ENCODE data around the gene ANKRD12.

ANKRD12 gene

GRCh38 chr18:9196568-9196967 lies 60.0 kb downstream of the ANKRD12 start:
- in situ Hi-C loops (cut with MboI; ENCODE audit: low sequenced_read_pairs, unreplicated experiment) = no loop called here
- DNase-seq (ENCODE audit: low spot score) = no peak
- no peak for TF ChIP-seq CTCF (IDR thresholded peaks at IDR 0.05; ENCODE audit: borderline replicate concordance, control extremely low read depth, extremely low read depth, insufficient read depth, missing control alignments)

GRCh38 chr18:9199681-9200080 lies 63.1 kb downstream of the ANKRD12 start:
- no peak for TF ChIP-seq CTCF (IDR thresholded peaks at IDR 0.05; ENCODE audit: borderline replicate concordance, control extremely low read depth, extremely low read depth, insufficient read depth, missing control alignments)
- DNase-seq (ENCODE audit: low spot score) = no peak
- in situ Hi-C loops (cut with MboI; ENCODE audit: low sequenced_read_pairs, unreplicated experiment) = no loop called here

GRCh38 chr18:9201224-9201623 lies 64.6 kb downstream of the ANKRD12 start:
- TF ChIP-seq CTCF (IDR thresholded peaks at IDR 0.05; ENCODE audit: borderline replicate concordance, control extremely low read depth, extremely low read depth, insufficient read depth, missing control alignments) = no peak
- in situ Hi-C loops (cut with MboI; ENCODE audit: low sequenced_read_pairs, unreplicated experiment) = no loop called here
- no peak for DNase-seq (ENCODE audit: low spot score)

- no peak for TF ChIP-seq CTCF (IDR thresholded peaks at IDR 0.05; ENCODE audit: borderline replicate concordance, control extremely low read depth, extremely low read depth, insufficient read depth, missing control alignments)
- in situ Hi-C loops (cut with MboI; ENCODE audit: low sequenced_read_pairs, unreplicated experiment) = no loop called here
- DNase-seq (ENCODE audit: low spot score) = no peak
Observed at GRCh38 chr18:9204659-9205058, 68.1 kb downstream of the ANKRD12 start.

- DNase-seq (ENCODE audit: low spot score) = no peak
- in situ Hi-C loops (cut with MboI; ENCODE audit: low sequenced_read_pairs, unreplicated experiment) = no loop called here
- TF ChIP-seq CTCF (IDR thresholded peaks at IDR 0.05; ENCODE audit: borderline replicate concordance, control extremely low read depth, extremely low read depth, insufficient read depth, missing control alignments) = no peak
Observed at GRCh38 chr18:9206421-9206820, 69.8 kb downstream of the ANKRD12 start.

GRCh38 chr18:9209279-9209678 lies 72.7 kb downstream of the ANKRD12 start:
- in situ Hi-C loops (cut with MboI; ENCODE audit: low sequenced_read_pairs, unreplicated experiment) = no loop called here

More at GRCh38 chr18:9209279-9209678, 72.7 kb downstream of the ANKRD12 start:
- no peak for DNase-seq (ENCODE audit: low spot score)
- TF ChIP-seq CTCF (IDR thresholded peaks at IDR 0.05; ENCODE audit: borderline replicate concordance, control extremely low read depth, extremely low read depth, insufficient read depth, missing control alignments) = no peak

Data from GM13976 (cell line).